ENCODE measurements around the gene TRIP10.

- TF ChIP-seq TAF1 (IDR thresholded peaks at IDR 0.05; ENCODE audit: low read depth, low read length) (no peak), PAX5 (IDR thresholded peaks at IDR 0.05; ENCODE audit: insufficient read depth, low read length, severe bottlenecking) (no peak), POLR2AphosphoS5 (IDR thresholded peaks at IDR 0.05; ENCODE audit: low read depth, low read length) (no peak), POLR2A (IDR thresholded peaks at IDR 0.05; ENCODE audit: low read depth, low read length) (no peak), SPI1 (IDR thresholded peaks at IDR 0.05; ENCODE audit: low read depth, low read length) (no peak)
Measured at GRCh38 chr19:6712231-6712630, 27.2 kb upstream of the TRIP10 start.

Measured in GM12891 (cell line).